SKM-1 treated with dmso at 0.1 percent for 144 hours (cell line): ENCODE data around the gene SCGB3A1.

ENCODE experiments used
- DNase-seq: peaks from one replicate; lab custom pipeline; 2025; ENCODE audit not compliant: unreplicated experiment; lab: John Stamatoyannopoulos, UW

SCGB3A1 gene

DNA sequence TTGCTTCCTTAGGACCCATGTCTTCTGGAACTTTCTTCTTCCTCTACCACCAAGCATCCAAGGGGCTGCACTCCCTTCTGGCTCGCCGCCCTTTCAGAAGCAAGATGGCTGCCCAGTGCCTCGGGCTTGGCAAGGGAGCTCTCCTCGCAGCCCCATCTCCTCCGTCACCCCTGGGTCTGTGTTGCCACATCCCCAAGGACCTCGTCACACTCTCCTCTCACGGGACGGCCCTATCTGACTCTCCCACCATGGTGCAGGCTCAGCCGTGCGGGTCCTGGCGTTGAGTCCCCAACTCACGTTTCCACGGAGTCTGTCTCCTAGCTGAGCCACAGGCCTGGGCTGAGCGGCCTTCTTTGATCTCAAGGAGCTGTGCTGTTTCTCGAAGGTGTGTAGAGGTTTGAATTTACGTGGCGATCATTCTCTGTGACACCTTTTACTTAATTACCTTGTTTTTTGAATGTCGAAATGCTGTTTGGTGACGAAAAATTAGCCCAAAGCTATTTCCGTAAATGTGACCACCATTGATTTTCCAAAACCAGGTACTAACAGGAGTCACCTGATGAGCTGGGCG is 15.0 kb upstream of the SCGB3A1 start:
- no peak for DNase-seq

DNA sequence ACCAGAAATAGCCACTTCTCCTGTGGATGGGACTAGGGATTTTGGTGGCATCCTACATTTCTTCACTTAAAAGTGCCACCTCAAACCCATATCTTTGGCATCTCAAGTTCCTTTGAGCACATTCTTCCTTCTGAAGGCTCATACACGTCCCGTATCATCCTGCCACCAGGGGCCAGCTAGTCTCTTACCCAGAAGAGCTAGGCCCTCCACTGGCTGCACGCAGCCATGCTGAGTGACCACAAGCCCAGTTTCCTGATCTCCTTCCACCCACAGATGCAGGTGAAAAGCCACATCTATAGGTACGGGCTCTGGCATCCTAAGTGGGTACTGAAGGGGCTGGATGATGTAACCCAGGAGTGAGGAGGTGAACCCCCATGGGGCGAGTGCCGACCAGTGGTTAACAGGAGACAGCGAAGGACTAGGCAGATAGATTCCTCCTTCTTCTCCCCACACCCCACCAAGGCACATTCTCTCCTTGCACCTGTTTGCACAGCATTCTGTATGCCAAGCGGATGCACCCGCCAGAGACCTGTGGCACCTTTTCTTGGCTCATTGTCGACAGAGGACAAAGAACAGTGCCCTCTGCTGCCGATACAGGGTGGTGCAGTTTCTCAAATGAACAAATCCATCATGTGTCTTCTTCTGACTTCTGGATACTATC is 14.4 kb upstream of the SCGB3A1 start:
- peak; percentile 50 for DNase-seq

- no peak for DNase-seq
These were observed 13.0 kb upstream of the SCGB3A1 start for GRCh38 chr5:180604271-180604670.

GRCh38 chr5:180603076-180603594 is 11.8 kb upstream of the SCGB3A1 start:
- no peak for DNase-seq

GRCh38 chr5:180602481-180603075 is 11.3 kb upstream of the SCGB3A1 start:
- no peak for DNase-seq

- DNase-seq: no peak
These were observed 10.5 kb upstream of the SCGB3A1 start for GRCh38 chr5:180601591-180602480.

DNA sequence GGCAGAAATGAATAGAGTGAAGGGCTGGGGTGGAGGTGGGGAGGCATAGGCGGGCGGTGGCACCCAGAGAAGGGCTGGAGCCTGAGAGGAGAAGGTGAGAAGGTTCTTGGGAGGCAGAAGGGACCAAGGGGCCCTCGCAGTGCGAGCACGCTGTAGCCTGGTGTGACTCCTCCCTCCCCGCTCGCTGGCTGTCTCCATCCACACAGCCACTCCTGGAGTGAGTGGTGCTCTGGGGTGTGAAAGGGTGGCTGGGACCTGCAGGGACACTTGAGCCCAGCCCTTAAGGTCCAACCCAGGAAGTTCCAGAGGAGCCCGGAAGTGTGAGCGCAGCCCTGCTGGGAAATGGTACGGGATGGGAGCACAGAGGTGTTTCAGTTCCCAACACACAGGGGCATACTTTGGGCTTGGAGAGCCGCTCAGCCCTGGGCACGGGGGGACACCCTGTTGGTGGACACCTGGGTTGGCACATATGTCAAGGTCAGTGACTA is 9.3 kb upstream of the SCGB3A1 start:
- no peak for DNase-seq

DNA sequence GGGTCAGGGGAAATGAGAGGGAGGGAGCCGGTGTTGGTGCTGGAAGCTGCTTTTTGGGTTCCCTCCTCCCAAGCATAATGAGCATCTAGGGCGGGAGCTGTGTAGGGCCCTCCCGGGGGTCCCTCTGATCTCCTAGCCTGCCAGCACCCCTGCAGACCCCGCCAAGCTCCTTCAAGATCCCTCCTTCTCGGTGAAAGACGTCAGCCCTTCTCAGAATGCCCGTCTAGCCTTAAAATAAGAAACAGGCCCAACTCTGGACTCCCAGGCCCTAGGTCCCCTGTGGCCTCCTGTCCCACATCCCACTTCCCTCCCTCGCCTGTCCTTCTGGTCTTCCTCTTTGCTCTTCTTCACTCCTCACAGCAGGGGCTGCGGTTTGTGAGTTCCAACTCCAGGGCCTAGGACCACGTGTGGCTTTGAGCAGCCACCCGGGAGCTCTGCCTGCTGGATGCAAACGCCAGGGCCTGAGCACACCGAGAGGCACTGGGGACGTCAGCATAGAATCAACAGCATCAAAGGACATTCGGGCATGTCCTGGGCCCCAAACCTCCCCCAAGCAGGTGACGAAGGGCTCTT is 8.8 kb upstream of the SCGB3A1 start:
- no peak for DNase-seq

DNA sequence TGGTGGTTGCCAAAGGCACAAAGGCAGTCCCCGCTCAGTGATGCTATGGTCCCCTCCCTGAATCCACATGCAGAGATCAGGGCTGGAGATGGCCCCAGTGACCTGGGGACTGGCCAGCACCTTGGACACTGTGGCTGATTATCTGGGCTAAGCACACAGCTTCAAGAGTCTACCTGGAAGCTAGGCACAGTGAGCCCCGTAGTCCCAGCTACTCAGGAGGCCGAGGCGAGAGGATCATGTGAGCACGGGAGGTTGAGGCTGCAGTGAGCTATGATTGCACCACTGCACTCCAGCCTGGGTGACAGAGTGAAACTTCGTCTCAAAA is 8.3 kb upstream of the SCGB3A1 start:
- no peak for DNase-seq

DNA sequence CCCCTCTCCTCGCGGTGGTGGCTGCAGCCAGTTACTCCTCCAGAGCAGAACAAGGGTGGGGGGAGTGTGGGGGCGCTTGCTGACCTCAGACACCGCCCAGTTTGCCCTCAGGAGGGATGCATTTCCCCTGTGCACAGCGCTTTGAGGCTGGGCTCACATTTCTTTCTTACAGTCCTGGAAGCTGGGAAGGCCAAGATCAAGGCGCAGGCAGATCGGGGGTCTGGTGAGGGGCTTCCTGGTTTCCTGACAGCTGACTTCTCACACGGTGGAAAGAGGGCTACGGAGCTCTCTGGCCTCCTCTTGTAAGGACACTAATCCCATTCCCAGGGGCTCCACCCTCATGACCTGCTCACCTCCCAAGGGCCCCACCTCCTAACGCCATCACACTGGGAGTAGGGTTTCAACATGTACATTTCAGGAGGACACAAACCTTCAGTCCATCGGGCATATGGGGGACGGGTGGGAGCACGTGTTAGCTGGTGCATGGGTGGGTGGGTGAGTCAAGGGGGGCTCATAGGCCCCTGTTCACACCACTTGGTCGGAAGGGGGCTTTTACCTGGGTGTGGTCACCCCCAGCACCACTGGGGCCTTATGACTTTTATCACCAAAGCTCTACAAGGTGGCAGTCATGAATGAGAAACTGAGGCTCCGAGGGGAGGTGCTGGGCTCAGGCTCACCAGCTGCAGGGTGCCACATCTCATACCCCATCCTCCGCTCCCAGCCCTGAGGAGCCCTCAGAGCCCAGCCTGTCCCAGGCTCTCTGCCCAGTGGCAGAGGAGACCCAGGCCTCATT is 7.7 kb upstream of the SCGB3A1 start:
- DNase-seq: no peak

- no peak for DNase-seq
These were observed 7.0 kb upstream of the SCGB3A1 start for GRCh38 chr5:180598316-180598701.

DNA sequence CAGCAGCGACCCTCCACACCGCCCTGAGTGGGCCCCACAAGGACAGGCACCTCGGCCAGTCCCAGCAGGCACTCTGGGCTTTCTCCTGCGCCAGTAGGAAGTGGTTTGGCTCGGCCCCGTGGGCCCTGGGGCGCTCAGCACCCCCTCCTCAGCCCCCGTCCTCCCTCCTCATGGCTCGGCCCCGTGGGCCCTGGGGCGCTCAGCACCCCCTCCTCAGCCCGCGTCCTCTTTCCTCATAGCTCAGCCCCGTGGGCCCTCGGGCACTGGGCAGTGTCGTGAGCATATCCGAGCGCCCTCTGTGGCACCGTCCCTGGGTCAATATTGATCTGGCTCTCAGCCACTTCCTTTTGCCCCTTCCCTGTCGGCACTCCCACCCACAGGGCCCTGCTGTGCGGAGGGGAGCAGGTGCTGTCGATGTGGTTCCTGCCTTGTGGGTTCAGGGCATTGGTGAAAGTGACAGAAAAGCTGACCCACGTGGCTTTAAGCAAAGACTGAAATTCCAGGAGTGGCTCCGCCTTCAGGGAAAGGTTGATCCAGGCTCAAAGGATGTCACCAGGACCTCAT is 5.5 kb upstream of the SCGB3A1 start:
- DNase-seq: no peak

DNA sequence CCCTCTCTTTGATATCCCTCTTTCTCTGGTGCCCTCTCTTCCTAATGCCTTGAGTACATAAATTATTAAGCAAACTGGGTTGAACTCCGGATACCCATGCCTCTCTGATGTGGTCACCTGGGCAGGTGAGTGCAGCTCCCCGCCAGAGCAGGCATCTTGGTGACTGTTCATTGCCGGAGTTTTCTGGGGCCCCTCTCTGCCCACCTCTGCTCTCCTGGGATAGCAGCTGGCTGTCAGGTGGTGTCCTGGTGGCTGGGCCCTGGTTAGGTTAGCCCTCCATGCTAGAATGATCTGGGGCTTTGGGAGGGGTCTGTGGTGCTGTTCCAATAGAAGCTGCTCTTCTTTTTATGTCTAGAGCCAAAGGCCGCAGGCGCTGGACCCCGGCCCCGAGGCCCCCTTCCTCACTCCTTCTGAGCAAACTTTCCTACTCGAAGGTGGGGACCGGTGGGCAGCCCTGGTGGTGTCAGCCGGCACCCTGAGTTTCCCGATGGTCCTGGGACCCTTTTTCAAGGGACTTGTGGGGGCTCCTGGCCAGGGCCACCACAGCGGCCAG is 4.9 kb upstream of the SCGB3A1 start:
- DNase-seq: no peak

GRCh38 chr5:180595381-180596114 is 4.2 kb upstream of the SCGB3A1 start:
- DNase-seq: no peak

- DNase-seq: no peak
These were observed 3.7 kb upstream of the SCGB3A1 start for GRCh38 chr5:180595046-180595379.

DNA sequence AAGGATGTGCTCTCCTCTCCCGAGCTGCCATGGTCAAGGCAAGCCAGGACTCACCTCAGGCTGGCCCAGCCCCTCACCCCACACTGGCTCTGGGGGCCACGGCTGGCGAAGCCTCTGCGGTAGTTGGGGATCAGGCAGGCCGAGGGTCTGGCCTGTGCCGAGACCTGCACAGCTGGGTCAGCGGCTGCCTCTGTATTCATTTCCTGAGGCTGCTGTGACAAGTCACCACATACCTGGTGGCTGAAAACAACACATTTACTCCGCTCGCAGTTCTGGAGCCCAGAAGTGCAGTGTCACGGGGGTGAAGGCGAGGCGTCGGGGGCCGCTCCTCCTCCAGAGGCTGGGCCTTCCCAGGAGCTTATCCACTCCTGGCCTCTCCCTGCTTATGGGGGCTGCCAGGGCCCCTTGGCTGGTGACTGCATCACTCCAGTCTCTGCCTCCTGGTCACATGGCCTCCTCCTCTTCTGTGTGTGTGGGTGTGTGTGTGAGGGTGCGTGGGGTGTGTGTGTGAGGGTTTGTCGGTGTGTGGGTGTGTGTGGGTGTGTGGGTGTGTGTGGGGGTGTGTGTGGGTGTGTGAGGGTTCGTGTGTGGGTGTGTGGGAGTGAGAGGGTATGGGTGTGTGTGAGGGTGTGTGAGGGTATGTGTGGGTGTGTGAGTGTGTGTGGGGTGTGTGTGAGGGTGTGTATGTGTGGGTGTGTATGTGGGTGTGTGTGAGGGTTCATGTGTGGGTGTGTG is 3.2 kb upstream of the SCGB3A1 start:
- DNase-seq: no peak

DNA sequence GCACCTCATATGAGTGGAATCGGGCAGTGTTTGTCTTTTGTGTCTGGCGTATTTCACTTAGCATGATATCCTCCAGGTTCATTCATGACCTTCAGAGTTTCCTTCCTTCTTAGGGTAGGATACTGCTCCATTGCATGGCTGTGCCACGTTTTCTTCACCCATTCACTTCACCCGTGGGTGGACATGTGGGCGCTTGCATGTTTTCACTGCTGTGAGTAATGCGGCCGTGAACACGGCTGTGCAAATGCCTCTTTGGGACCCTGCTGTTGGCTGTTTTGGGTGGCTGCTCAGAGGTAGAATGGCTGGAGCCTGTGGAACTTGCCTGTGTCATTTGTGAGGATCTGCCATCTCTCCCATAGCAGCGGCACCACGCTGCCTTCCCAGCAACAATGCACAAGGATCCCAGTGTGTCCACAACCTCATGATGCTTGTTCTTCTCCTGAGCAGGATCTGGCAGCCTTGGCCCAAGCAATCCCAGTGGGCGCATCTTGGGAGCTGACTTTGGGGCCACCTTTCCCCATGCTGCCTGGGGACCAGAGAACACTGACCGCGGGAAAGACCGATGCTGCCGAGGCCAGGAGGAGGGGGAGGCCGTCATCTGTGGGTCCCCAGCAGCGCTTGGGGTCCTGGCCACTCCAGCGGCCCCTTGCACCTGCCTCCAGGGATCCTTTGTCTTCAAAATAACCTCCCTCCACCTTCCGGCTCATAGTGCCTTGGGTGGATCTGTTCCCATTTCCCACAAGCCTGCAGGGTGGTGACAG is 2.3 kb upstream of the SCGB3A1 start:
- no peak for DNase-seq

- DNase-seq: no peak
These were observed 877 bp upstream of the SCGB3A1 start for GRCh38 chr5:180592176-180592575.
